Thyroid gland (tissue), 4 donors: ENCODE measurements around the gene RTCB. TPM values are rescaled to one million over a fixed set of nuclear protein-coding genes. Genes with fewer than 3 reads are reported as not detected.

ENCODE experiments used
- DNase-seq, 2 donors: peaks; one replicate each; pipeline ENCODE4 v3.0.0-alpha.2; 2019
- H3K27ac ChIP-seq, 3 donors: fragments of 200-600 bp; sonication (generic); 1 replicate in 2 of 3; 2 replicates in 1 of 3; pipeline ENCODE4 v1.5.1; 2016 to 2019; ENCODE audit warnings: mild to moderate bottlenecking in 1 of 3, moderate library complexity in 1 of 3
- H3K27me3 ChIP-seq: fragments of 200-600 bp; sonication (generic); one replicate; pipeline ENCODE4 v1.5.1; 2019
- H3K36me3 ChIP-seq, 2 donors: fragments of 200-600 bp; sonication (generic); one replicate each; pipeline ENCODE4 v1.5.1; 2016 to 2019
- H3K4me1 ChIP-seq, 2 donors: fragments of 200-600 bp; sonication (generic); one replicate each; pipeline ENCODE4 v1.5.1; 2017 to 2019
- H3K4me3 ChIP-seq, 3 donors: fragments of 200-600 bp; sonication (generic); replicated peaks in 1 of 3; 1 replicate in 2 of 3; 2 replicates in 1 of 3; pipeline ENCODE4 v1.5.1; 2016; ENCODE audit warnings: mild to moderate bottlenecking in 1 of 3
- H3K9me3 ChIP-seq: fragments of 200-600 bp; sonication (generic); one replicate; pipeline ENCODE4 v1.5.1; 2017
- POLR2A ChIP-seq, 2 donors: fragments of 450-650 bp; IDR thresholded peaks; one replicate each; pipeline ENCODE4 v1.6.1; 2017; ENCODE audit warnings: antibody characterized with exemption in 2 of 2, mild to moderate bottlenecking in 2 of 2, moderate library complexity in 1 of 2
- WGBS, 2 donors: methylation state at CpG; one replicate each; pipeline ENCODE4 v1.1.5; 2017; 5-methylcytosine and 5-hydroxymethylcytosine counted together
- intact Hi-C: fragments of 100-400 bp; cut with DNase I; formaldehyde crosslinking; loops from one replicate; pipeline ENCODE4 v1.15.1; 2023
- total RNA-seq, 4 donors: library from RNA; depleted of rRNA; stranded (reverse); fragments of >200 nt; gene quantifications; one replicate each; pipeline ENCODE4 v1.2.3, GENCODE V29; 2016
- TF ChIP-seq, protein P1 (sequence below), 6 experiments: fragments of 200-600 bp in 3 of 6; fragments of 450-650 bp in 3 of 6; sonication (generic) in 3 of 6; IDR thresholded peaks; one replicate each; pipeline ENCODE4 v1.5.1; 2016 to 2019; ENCODE audit warnings: antibody characterized with exemption in 6 of 6, mild to moderate bottlenecking in 2 of 6, inconsistent platforms in 1 of 6, moderate library complexity in 1 of 6

RTCB gene
- total RNA-seq, 4 donors from 2014 or later = 64.0 to 82.9 (median 77.7) TPM

DNA sequence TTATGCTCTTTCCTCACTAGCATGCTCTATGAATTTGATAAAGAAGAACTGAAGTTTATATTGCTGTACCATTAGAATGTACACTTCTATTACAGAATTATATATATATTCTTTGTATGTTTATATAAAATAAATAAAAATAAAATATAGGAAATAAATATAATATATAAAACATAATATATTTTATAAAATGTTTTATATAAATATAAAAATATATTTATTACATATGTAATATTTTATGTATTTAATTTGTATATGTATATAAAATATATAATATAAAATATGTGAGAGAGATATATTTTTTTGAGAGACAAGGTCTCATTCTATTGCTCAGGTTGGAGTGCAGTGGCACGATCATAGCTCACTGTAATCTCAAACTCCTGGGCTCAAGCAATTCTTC lies 18.3 kb upstream of the RTCB start:
- no peak for DNase-seq
- Histone ChIP-seq H3K4me3 (no peak overlapping the region), H3K27ac (no peak overlapping the region), H3K27me3 (no peaks in the 10 kb centered on the region), H3K4me1 (no peaks in the 10 kb centered on the region), H3K9me3 (no peaks in the 10 kb centered on the region), H3K36me3 (no peaks in the 10 kb centered on the region)
- TF ChIP-seq, protein P1, sequence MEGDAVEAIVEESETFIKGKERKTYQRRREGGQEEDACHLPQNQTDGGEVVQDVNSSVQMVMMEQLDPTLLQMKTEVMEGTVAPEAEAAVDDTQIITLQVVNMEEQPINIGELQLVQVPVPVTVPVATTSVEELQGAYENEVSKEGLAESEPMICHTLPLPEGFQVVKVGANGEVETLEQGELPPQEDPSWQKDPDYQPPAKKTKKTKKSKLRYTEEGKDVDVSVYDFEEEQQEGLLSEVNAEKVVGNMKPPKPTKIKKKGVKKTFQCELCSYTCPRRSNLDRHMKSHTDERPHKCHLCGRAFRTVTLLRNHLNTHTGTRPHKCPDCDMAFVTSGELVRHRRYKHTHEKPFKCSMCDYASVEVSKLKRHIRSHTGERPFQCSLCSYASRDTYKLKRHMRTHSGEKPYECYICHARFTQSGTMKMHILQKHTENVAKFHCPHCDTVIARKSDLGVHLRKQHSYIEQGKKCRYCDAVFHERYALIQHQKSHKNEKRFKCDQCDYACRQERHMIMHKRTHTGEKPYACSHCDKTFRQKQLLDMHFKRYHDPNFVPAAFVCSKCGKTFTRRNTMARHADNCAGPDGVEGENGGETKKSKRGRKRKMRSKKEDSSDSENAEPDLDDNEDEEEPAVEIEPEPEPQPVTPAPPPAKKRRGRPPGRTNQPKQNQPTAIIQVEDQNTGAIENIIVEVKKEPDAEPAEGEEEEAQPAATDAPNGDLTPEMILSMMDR (IDR thresholded peaks at IDR 0.05) = no peak
- no peak for TF ChIP-seq POLR2A (IDR thresholded peaks at IDR 0.05)
- 58 to 68% methylated on average over 1 of the region's 1 CpG for WGBS, 2 donors
- intact Hi-C loops = no loop called here

DNA sequence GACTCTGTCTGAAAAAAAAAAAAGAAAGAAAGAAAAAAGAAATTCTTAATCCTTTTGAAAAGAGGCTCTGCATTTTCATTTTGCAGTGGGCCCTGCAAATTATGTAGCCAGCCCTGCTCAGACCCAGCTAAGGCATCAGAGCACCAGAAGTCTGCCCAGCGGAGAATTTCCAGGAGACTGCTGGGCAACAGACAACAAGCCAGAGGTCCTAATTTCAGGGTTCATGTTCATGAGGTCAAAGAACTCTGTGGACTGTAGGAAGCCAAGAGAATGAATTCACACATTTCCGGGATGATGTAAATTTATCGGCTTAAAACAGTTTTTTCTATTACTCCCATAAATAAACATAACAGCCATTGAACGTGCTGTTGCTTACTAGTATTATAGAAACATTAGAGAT lies 14.8 kb upstream of the RTCB start:
- Histone ChIP-seq H3K4me1 (no peaks in the 10 kb centered on the region), H3K36me3 (no peaks in the 10 kb centered on the region), H3K27me3 (no peaks in the 10 kb centered on the region), H3K4me3 (no peak overlapping the region), H3K27ac (no peak overlapping the region), H3K9me3 (no peaks in the 10 kb centered on the region)
- DNase-seq = no peak
- intact Hi-C loops = no loop called here
- TF ChIP-seq, protein P1 (IDR thresholded peaks at IDR 0.05) = no peak
- TF ChIP-seq POLR2A (IDR thresholded peaks at IDR 0.05) = no peak
- WGBS, 2 donors = 87 to 91% methylated on average over 4 of the region's 4 CpGs

DNA sequence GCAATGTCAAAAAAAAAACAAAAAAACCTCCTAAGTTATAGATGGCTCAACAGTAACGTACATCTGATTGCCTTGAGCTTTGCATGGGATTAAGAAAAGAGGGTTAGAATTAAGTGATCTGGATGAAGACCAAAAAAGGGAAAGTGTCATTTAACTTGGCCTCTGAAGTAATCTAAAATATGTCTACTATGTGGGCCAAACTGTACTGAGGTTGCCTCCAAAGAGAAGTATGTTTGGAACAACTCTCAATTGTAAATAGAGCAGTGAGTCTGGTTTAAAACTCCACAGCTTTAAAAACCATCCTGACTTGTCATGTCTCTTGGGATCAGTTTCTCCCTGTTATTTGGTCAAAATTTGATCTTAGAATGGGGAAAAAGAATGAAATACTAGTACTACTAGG lies 11.6 kb upstream of the RTCB start:
- DNase-seq = no peak
- no peak overlapping the region for H3K4me3 ChIP-seq
- H3K4me1 ChIP-seq = no peaks in the 10 kb centered on the region
- H3K36me3 ChIP-seq = no peaks in the 10 kb centered on the region
- intact Hi-C loops = no loop called here
- no peak overlapping the region for H3K27ac ChIP-seq
- no peak for TF ChIP-seq POLR2A (IDR thresholded peaks at IDR 0.05)
- TF ChIP-seq, protein P1 (IDR thresholded peaks at IDR 0.05) = no peak
- WGBS, 2 donors = 84 to 85% methylated on average over 1 of the region's 1 CpG
- H3K27me3 ChIP-seq = no peaks in the 10 kb centered on the region
- no peaks in the 10 kb centered on the region for H3K9me3 ChIP-seq

DNA sequence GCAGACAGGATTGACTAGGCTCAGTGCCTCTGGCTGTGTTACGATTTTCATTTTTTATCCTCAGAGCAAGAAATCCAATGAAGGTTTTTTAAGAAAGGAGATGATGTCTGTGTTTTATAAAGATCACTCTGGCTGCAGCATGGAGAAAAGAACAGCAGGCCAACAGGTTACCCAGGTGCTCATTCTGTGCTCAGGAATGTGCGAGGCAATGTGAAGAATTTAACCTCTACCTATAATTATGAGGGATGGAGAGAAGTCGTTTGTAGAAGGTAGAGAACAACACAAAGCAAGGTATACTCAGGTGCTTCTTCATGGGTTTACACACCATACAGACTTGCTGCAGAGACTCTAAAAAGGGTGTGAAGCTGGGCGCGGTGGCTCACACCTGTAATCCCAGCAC lies 10.0 kb upstream of the RTCB start:
- 72 to 75% methylated on average over 5 of the region's 5 CpGs for WGBS, 2 donors
- no peaks in the 10 kb centered on the region for H3K27me3 ChIP-seq

DNA sequence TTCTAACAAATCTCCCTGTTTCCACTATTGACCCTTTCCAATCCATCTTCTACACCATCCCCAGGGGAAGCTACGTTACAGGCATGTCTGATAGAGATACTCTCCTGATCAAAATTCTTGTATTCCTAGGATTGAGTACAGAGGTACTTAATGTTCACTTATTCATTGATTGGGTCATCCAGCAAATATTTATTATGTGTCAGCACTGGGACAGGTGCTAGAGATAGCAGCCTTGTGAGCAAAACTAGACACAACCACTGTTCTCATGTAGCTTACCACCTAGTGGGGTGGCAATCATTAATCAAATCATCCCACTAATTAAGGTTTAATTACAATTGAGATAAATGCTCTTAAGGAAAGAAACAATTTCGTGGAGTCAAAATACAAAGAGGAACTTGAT lies 9.4 kb upstream of the RTCB start:
- no peak overlapping the region for H3K4me3 ChIP-seq
- no peak overlapping the region for H3K27ac ChIP-seq
- H3K36me3 ChIP-seq = no peaks in the 10 kb centered on the region
- H3K9me3 ChIP-seq = no peaks in the 10 kb centered on the region
- DNase-seq = no peak
- WGBS, 2 donors = 56 to 71% methylated on average over 2 of the region's 2 CpGs
- TF ChIP-seq POLR2A (IDR thresholded peaks at IDR 0.05) = no peak
- H3K4me1 ChIP-seq = no peaks in the 10 kb centered on the region
- intact Hi-C loops = no loop called here
- no peaks in the 10 kb centered on the region for H3K27me3 ChIP-seq

More for the DNA sequence above, 10.0 kb upstream of the RTCB start:
- intact Hi-C loops = no loop called here
- TF ChIP-seq, protein P1 (IDR thresholded peaks at IDR 0.05) = no peak
- TF ChIP-seq POLR2A (IDR thresholded peaks at IDR 0.05) = no peak
- no peak overlapping the region for H3K4me3 ChIP-seq
- H3K9me3 ChIP-seq = no peaks in the 10 kb centered on the region
- no peak for DNase-seq
- no peak overlapping the region for H3K27ac ChIP-seq
- H3K36me3 ChIP-seq = no peaks in the 10 kb centered on the region
- H3K4me1 ChIP-seq = no peaks in the 10 kb centered on the region

DNA sequence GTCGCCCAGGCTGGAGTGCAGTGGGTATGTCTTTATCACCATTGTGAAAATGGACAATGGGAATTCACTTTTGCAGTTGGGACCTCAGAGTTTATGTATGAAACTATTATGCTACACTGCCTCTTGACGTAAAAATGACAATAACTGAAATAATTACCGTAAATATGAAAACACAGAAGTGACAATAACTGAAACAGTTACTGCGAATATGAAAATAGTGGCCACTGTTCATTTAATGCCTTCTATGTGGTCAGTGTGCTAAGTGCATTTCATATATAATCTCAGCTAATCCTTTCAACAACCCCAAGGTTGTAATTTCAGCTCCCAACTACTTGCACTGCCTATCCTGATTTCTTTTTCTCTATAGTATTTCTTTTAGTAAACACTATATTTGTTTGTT lies 5.9 kb upstream of the RTCB start:
- Histone ChIP-seq H3K27me3 (no peaks in the 10 kb centered on the region), H3K4me3 (no peak overlapping the region), H3K36me3 (no peaks in the 10 kb centered on the region), H3K27ac (no peak overlapping the region), H3K9me3 (no peaks in the 10 kb centered on the region), H3K4me1 (no peaks in the 10 kb centered on the region)
- no peak for DNase-seq
- intact Hi-C loops = no loop called here
- no peak for TF ChIP-seq POLR2A (IDR thresholded peaks at IDR 0.05)
- TF ChIP-seq, protein P1 (IDR thresholded peaks at IDR 0.05) = no peak
- 78 to 82% methylated on average over 4 of the region's 4 CpGs for WGBS, 2 donors
